ENCODE data around the gene LGALS3.

Gene LGALS3

GRCh38 chr14:55191203-55192053 is 62.4 kb downstream of the LGALS3 start, which contains the start of gene DLGAP5:
DLGAP5 (minus strand) TSS chr14:55191585; CDS start chr14:55189179, 2,406 bp downstream.
- peak; percentile 80 to 89 (median 82) for DNase-seq

- DNase-seq: peak in 1 of 6 experiments; percentile 25
These were observed 63.1 kb downstream of the LGALS3 start for GRCh38 chr14:55192054-55192621.

- DNase-seq: no peak
These were observed 65.8 kb downstream of the LGALS3 start for GRCh38 chr14:55194656-55195355.

All from stimulated activated naive CD4-positive, alpha-beta T cell (primary cell).